GM03348 (cell line): Measurements from ENCODE around the gene HTR2B.
A peak's percentile ranks its signal among the peaks of the same experiment; 100 is the strongest.
"Not testable (repeated sequence)": the region's sequence is repeated elsewhere in the genome, so short reads cannot be mapped to it uniquely, and the experiment has no call there.

Source experiments
- DNase-seq: peaks from one replicate; pipeline ENCODE4 v3.0.0; 2012; ENCODE audit warnings: low spot score

Gene HTR2B

GRCh38 chr2:231093933-231094332 is 30.9 kb downstream of the HTR2B start:
- DNase-seq, result no peak

DNA sequence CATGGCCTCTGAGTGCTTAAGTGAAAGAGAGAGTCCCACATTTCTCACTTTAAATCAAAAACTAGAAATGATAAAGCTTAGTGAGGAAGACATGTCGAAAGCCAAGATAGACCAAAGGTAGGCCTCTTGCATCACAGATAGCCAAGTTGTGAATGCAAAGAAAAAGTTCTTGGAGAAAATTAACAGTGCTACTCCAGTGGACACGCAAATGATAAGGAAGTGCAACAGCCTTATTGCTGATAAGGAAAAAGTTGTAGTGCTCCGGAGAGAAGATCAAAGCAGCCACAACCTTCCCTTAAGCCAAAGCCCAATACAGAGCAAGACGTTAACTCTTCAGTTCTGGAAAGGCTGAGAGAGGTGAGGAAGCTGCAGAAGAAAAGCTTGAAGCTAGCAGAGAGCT is 36.1 kb downstream of the HTR2B start:
- DNase-seq, result no peak

DNA sequence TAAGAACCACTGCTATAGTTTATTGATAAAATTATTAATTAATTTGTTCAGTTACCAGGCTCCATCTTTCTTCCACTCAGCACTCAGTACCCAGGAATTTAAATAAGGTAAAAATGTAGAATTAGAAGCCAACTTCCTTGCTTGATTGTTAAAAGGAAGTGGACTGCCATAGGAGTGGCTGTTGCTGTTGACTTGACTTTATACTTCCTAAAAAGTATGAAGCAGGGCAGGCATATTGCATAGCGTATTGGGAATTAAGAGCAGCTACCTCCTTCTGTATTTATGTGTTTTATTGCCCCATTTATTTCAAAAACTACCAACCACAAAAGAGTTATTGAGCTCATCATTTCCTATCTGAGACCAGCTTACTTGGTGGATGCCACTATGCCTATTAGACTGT is 40.3 kb downstream of the HTR2B start:
- no peak for DNase-seq

GRCh38 chr2:231069379-231070054 is 55.3 kb downstream of the HTR2B start:
- peak; percentile 30 for DNase-seq

DNA sequence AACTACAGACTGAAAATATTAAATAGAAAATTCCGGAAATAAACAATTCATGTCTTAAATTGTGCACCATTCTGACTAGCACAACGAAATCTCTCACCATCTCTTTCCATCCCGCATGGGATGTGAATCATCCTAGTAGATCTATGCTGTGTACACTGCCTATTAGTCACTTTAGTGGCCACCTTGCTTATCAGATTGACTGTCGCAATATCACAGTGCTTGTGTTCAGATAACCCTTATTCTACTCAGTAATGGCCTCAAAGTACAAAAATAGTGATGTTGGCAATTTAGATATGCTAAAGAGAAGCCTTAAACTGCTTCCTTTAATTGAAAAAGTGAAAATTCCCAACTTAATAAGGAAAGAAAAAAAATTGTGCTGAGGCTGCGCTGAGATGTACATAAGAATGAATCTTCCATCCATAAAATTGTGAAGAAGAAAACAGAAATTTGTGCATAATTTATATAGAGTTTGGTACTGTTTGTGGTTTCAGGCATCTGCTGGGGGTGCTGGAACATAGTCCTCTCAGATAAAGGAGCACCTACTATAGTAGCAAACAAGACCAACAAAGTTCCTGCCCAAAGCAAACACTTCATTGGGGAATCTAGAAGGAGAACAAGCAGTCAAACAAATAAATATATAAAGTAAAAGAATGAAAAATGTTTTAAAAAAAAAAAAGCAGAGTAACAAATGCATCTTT is 56.2 kb downstream of the HTR2B start:
- DNase-seq, result no peak

DNA sequence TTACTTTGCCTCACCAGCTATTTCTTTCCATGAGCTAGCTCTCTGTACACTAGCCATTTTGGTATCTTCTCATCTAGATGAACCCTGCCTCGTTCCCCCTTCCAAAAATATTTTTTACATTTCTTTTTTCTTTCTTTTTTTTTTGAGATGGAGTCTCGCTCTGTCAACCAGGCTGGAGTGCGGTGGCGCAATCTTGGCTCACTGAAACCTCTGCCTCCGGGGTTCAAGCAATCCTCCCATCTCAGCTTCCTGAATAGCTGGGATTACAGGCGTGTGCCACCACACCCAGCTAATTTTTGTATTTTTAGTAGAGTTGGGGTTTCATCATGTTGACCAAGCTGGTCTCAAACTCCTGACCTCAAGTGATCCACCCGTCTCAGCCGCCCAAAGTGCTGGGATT is 57.3 kb downstream of the HTR2B start:
- DNase-seq, result not testable (repeated sequence)

GRCh38 chr2:231065966-231066365 is 58.9 kb downstream of the HTR2B start:
- no peak for DNase-seq

DNA sequence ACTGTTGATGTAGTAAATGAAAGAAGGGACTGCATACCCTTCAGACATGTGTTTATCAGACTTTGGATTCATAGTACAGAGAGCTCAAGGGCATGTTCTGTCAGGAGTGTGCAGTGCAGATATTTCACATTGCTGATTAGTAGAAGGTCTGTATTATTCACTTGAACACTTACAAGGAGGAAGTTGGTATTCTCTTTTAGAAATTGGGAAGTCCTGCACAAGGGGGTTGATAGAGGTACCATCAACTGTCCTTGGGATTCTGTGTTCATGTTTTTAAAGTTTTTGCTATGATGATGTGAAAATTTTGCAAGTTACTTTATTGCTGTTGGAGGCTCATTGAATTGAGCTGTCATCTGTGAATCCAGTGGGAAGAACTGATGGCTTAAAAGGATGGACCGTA is 61.5 kb downstream of the HTR2B start:
- no peak for DNase-seq

DNA sequence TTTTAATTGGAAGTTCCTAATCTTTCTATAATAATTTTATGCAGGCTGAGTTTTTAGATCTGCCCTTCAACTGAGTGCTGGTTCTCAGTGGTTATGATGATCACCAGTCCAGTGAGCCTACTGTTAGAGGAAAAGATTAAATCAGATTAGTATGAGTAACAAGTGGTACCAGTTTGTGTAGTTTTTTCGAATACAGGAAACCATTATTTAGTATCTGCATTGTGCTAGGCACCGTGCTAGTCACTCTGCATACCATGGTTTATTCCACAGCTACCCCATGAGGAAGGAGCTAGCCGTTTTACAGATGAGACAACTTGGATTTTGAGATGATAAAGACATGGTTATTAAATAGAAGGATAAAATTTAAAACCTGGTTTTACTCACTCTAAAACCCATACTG is 62.1 kb downstream of the HTR2B start:
- DNase-seq, result no peak

- no peak for DNase-seq
Observed at GRCh38 chr2:231059756-231060155, 65.1 kb downstream of the HTR2B start.

DNA sequence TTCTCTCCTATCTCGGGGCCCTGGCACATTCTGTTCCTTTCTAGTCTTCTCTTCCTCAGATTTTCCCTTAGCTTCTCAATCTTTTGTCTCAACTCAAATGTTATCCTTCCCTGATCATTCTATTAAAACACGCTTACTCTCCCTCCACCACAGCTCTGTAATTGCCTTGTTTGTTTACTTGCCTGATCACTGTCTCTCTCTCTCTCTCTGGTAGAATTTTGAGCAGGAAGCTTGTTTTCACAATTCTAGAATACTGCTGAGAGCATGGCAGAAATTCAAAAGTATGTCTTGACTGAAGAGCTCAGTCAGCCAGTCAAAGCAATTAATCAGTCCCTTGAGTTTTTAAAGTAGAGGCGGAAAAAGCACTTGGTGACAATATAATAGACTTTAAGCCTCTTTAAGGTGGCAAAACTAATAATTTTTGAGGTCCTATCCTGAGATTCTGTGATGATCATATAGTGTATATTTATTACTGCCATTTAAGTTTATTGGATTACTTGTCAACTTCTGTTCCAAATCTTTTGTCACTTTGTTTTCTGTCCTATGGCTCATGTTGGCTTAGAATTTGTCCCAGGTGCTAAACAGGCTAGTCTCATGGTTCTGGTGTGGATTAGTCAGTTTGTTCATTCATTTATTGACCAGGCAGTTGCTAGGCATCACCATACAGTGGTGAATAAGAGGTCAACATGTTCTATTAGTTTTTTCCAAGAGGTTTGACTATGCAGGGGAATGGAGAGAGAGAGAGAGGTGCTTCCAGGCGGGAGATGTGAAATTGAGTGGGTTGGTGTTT is 65.9 kb downstream of the HTR2B start:
- no peak for DNase-seq
